ENCODE measurements around the gene B3GALNT2.
"Not testable (repeated sequence)": the region's sequence is repeated elsewhere in the genome, so short reads cannot be mapped to it uniquely, and the experiment has no call there.

Gene B3GALNT2

DNA sequence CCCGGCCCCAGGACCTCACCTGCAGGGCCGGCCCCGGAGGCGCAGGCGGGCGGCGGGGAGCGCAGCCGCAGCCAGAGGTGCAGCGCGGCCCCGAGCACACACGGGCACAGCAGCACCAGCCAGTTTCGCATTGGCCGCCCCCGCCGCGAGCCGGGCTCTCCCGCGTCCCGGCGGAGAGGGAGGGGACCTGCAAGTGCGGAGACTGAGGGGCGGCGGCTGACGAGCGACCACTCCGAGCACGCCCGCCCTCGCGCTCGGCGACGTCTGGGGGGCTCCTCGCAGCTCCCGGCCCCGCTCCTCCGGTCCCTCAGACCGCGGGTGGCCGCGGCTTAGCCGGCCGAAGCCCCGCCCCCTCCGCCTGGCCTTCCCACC, at the start of gene B3GALNT2:
TSS of gene B3GALNT2 (minus strand) at position 331 of the 372 bp plus-strand sequence. CDS start at position 131, 200 bp downstream.
- H3K36me3 ChIP-seq (ENCODE audit: control insufficient read depth, insufficient read depth, low read length) = no peaks in the 10 kb centered on the region

GRCh38 chr1:235553112-235553551, 48.9 kb upstream of the B3GALNT2 start:
- Histone ChIP-seq H3K9me3 (ENCODE audit: control insufficient read depth, low read length) (no peaks in the 10 kb centered on the region), H3K27me3 (ENCODE audit: control insufficient read depth, insufficient read depth, low read length) (no peaks in the 10 kb centered on the region), H3K36me3 (ENCODE audit: control insufficient read depth, insufficient read depth, low read length) (no peaks in the 10 kb centered on the region), H3K4me3 (ENCODE audit: low read length) (no peak overlapping the region), H3K4me1 (ENCODE audit: control insufficient read depth, insufficient read depth, low read length) (no peaks in the 10 kb centered on the region), H3K9ac (ENCODE audit: low read length) (no peak overlapping the region)

More for the DNA sequence above, at the start of gene B3GALNT2:
- H3K4me3 ChIP-seq (ENCODE audit: low read length) = peak within 1 kb of the TSS; percentile 75
- H3K9me3 ChIP-seq (ENCODE audit: control insufficient read depth, low read length) = no peaks in the 10 kb centered on the region
- no peaks in the 10 kb centered on the region for H3K27me3 ChIP-seq (ENCODE audit: control insufficient read depth, insufficient read depth, low read length)
- H3K9ac ChIP-seq (ENCODE audit: low read length) = peak within 1 kb of the TSS; percentile 92
- peaks cover 13% of the 10 kb centered on the region for H3K4me1 ChIP-seq (ENCODE audit: control insufficient read depth, insufficient read depth, low read length)

- Histone ChIP-seq H3K4me3 (ENCODE audit: low read length) (no peak overlapping the region), H3K27me3 (ENCODE audit: control insufficient read depth, insufficient read depth, low read length) (no peaks in the 10 kb centered on the region), H3K9ac (ENCODE audit: low read length) (no peak overlapping the region), H3K4me1 (ENCODE audit: control insufficient read depth, insufficient read depth, low read length) (no peaks in the 10 kb centered on the region), H3K9me3 (ENCODE audit: control insufficient read depth, low read length) (no peaks in the 10 kb centered on the region), H3K36me3 (ENCODE audit: control insufficient read depth, insufficient read depth, low read length) (no peaks in the 10 kb centered on the region)
Measured at GRCh38 chr1:235552146-235552716, 48.0 kb upstream of the B3GALNT2 start.

DNA sequence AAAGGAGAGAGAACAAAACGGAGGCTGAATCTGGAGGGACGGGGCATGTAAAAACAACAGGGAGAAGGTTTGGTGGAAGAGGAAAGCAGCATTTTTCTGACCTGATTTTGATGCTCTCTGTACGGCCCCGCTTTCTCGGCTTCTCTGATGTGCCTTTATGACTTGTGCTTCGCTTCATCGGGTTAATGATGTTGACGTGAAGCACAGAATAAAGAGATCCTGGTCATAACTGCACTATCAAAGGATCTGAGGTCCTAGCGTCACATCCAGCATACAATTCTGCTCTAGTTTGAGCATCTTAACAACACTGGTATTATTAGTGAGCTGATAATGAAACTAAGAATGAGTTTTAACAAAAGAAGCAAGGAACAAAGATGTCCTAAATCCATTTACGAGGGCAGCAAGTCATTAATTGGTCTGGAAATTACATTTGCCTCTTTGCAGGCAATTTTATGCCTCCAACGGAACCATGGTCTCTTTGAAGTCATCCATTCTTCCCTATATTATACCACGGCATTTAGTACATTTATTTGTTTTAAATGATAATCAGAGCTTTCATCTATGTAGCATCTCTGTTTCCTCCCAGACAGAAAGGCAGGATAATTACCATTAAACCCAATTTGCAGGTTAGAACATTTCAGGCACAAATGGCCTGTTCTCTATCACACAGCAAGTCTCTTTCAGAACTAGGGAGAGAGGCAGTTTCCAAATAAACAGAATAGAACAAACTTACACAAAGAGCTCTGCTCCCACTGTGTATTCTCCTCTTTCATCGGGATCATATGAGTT, 45.3 kb upstream of the B3GALNT2 start:
- Histone ChIP-seq H3K9ac (ENCODE audit: low read length) (no peak overlapping the region), H3K4me1 (ENCODE audit: control insufficient read depth, insufficient read depth, low read length) (no peaks in the 10 kb centered on the region), H3K4me3 (ENCODE audit: low read length) (no peak overlapping the region), H3K27me3 (ENCODE audit: control insufficient read depth, insufficient read depth, low read length) (no peaks in the 10 kb centered on the region), H3K36me3 (ENCODE audit: control insufficient read depth, insufficient read depth, low read length) (no peaks in the 10 kb centered on the region), H3K9me3 (ENCODE audit: control insufficient read depth, low read length) (no peaks in the 10 kb centered on the region)

DNA sequence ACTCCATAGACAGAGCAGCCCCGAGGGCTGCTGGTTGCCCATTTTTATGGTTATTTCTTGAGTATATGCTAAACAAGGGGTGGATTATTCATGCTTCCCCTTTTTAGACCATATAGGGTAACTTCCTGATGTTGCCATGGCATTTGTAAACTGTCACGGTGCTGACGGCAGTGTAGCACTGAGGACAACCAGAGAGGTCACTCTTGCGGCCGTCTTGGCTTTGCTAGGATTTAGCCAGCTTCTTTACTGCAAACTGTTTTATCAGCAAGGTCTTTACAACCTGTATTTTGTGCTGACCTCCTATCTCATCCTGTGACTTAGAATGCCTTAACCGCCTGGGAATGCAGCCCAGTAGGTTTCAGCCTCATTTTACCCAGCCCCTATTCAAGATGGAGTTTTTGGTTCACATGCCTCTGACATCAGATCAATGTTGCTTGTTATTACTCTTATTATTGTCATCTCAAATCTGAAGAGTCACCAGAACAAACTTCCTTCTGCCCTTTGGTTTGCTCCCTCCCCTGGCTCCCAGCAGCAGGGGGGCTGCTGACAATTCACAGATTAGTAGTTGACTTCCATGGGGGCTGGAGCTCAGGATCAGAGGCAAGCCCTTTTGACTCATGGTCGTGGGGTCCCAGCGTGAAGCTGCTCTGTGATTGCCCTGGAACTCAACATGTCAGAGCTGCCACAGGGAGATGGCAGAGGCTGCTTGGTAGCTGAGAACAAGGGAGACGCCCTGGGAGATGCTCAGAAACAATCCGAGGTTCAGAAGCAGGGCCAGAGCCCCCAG, 42.3 kb upstream of the B3GALNT2 start:
- H3K9me3 ChIP-seq (ENCODE audit: control insufficient read depth, low read length); H3K4me3 ChIP-seq (ENCODE audit: low read length); H3K27me3 ChIP-seq (ENCODE audit: control insufficient read depth, insufficient read depth, low read length); H3K9ac ChIP-seq (ENCODE audit: low read length); H3K4me1 ChIP-seq (ENCODE audit: control insufficient read depth, insufficient read depth, low read length); H3K36me3 ChIP-seq (ENCODE audit: control insufficient read depth, insufficient read depth, low read length): not testable (repeated sequence)

DNA sequence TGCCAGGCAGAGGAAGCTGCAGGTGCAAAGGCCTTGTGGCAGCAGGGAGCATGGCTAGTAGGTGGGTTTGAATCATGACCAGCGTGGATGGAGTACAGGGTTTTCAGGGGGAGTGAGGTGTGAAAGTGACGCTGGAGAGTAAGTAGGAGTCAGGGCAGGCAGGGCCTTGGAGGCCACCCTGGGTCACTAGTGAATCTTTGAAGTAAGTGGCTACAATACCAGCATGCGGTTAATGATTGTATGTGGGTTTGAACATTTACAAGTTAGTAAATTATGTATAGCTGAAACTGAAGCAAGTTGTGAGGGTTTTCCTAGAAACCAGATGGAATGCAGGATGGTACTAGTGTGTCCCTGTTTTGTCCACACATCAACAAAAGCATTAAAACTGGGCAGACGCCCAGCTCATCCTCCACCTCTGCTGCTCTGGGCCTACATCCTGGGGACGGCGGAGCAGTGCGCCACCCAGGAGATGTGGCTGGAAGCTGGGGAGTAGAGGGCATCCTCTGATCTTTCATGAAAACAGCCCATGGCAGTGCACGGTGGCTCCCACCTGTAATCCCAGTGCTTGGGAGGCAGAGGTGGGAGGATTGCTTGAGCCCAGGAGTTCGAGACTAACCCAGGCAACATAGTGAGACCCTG, 41.2 kb upstream of the B3GALNT2 start:
- Histone ChIP-seq H3K27me3 (ENCODE audit: control insufficient read depth, insufficient read depth, low read length) (no peaks in the 10 kb centered on the region), H3K4me3 (ENCODE audit: low read length) (no peak overlapping the region), H3K9ac (ENCODE audit: low read length) (no peak overlapping the region), H3K4me1 (ENCODE audit: control insufficient read depth, insufficient read depth, low read length) (no peaks in the 10 kb centered on the region), H3K9me3 (ENCODE audit: control insufficient read depth, low read length) (no peaks in the 10 kb centered on the region), H3K36me3 (ENCODE audit: control insufficient read depth, insufficient read depth, low read length) (no peaks in the 10 kb centered on the region)

GRCh38 chr1:235542845-235543244, 38.6 kb upstream of the B3GALNT2 start:
- not testable (repeated sequence) for H3K27me3 ChIP-seq (ENCODE audit: control insufficient read depth, insufficient read depth, low read length); H3K4me1 ChIP-seq (ENCODE audit: control insufficient read depth, insufficient read depth, low read length); H3K4me3 ChIP-seq (ENCODE audit: low read length); H3K9ac ChIP-seq (ENCODE audit: low read length); H3K36me3 ChIP-seq (ENCODE audit: control insufficient read depth, insufficient read depth, low read length); H3K9me3 ChIP-seq (ENCODE audit: control insufficient read depth, low read length)

DNA sequence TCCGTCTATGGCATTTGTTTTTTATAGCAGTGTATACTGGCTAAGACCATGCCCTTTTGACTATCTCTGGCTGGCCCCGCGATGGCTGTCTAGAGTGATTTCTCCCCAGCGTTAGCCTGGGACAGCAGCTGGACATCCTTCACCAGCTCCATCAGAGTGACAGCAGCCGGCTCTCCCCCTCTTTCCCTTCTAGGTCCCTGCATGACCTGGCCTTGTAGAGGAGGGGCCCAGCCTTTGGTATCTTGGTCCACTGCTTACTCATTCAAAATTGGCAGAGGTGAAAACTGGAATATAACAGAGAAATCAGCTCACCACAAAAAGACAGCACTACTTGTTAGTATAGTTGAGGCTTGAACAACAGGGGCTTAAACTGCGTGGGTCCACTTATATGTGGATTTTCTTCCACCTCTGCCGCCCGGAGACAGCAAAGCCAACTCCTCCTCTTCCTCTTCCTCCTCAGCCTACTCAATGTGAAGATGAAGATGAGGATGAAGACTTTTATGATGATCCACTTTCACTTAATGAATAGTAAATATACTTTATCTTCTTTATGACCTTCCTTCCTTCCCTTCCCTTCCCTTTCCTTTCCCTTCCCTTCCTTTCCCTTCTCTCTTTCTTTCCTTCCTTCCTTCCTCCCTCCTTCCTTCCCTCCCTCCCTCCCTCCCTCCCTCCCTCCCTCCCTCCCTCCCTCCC, 29.4 kb upstream of the B3GALNT2 start:
- Histone ChIP-seq H3K4me3 (ENCODE audit: low read length) (no peak overlapping the region), H3K36me3 (ENCODE audit: control insufficient read depth, insufficient read depth, low read length) (no peaks in the 10 kb centered on the region), H3K9me3 (ENCODE audit: control insufficient read depth, low read length) (no peaks in the 10 kb centered on the region), H3K27me3 (ENCODE audit: control insufficient read depth, insufficient read depth, low read length) (no peaks in the 10 kb centered on the region), H3K9ac (ENCODE audit: low read length) (no peak overlapping the region), H3K4me1 (ENCODE audit: control insufficient read depth, insufficient read depth, low read length) (no peaks in the 10 kb centered on the region)

DNA sequence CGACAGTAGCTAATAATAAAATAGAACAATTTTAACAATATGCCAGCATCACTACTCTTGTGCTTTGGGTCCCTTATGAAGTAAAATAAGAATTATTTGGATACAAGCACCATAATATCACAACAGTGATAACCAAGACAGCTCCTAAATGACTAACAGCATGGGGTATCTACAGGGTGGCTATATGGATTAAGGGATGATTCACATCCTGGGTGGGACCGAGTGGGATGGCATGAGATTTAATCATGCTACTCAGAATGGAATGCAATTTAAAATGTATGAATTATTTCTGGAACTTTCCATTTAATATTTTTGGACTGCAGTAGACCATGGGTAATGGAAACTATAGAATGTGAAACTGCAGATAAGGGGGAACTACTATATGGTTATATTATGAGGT, 28.1 kb upstream of the B3GALNT2 start:
- H3K9ac ChIP-seq (ENCODE audit: low read length) = no peak overlapping the region
- H3K4me1 ChIP-seq (ENCODE audit: control insufficient read depth, insufficient read depth, low read length) = no peaks in the 10 kb centered on the region
- H3K36me3 ChIP-seq (ENCODE audit: control insufficient read depth, insufficient read depth, low read length) = no peaks in the 10 kb centered on the region
- H3K27me3 ChIP-seq (ENCODE audit: control insufficient read depth, insufficient read depth, low read length) = no peaks in the 10 kb centered on the region
- H3K9me3 ChIP-seq (ENCODE audit: control insufficient read depth, low read length) = no peaks in the 10 kb centered on the region
- H3K4me3 ChIP-seq (ENCODE audit: low read length) = no peak overlapping the region

DNA sequence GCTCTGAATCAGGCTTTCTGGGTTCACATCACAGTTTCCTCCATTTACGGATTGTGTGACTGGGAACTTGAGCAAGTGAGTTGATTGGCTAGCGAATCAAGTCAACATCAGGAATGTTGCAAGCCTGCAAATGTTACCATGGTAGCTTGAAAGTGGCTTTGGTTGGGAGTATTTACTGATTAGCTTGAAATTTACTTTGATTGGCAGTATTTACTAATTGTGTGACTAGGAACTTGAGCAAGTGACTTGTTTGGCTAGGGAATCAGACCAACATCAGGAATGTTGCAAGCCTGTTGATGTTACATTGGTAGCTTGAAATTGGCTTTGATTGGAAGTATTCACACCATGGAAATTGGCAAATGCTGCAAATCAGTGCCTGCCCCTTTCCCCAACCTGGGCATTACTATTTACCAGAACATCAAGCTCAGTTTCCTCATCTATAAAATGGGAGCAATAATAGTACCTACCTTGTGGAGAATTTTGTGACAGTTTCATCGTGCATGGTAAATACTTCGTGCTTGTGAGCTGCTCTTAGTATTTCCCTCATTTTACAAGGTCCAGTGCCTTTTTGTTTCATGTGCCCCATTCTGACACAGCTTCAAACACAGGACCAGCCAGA, 23.1 kb upstream of the B3GALNT2 start:
- no peaks in the 10 kb centered on the region for H3K4me1 ChIP-seq (ENCODE audit: control insufficient read depth, insufficient read depth, low read length)
- H3K4me3 ChIP-seq (ENCODE audit: low read length) = no peak overlapping the region
- H3K9ac ChIP-seq (ENCODE audit: low read length) = no peak overlapping the region
- H3K36me3 ChIP-seq (ENCODE audit: control insufficient read depth, insufficient read depth, low read length) = no peaks in the 10 kb centered on the region
- H3K9me3 ChIP-seq (ENCODE audit: control insufficient read depth, low read length) = no peaks in the 10 kb centered on the region
- no peaks in the 10 kb centered on the region for H3K27me3 ChIP-seq (ENCODE audit: control insufficient read depth, insufficient read depth, low read length)

- Histone ChIP-seq H3K27me3 (ENCODE audit: control insufficient read depth, insufficient read depth, low read length) (no peaks in the 10 kb centered on the region), H3K4me3 (ENCODE audit: low read length) (no peak overlapping the region), H3K36me3 (ENCODE audit: control insufficient read depth, insufficient read depth, low read length) (no peaks in the 10 kb centered on the region), H3K9ac (ENCODE audit: low read length) (no peak overlapping the region), H3K9me3 (ENCODE audit: control insufficient read depth, low read length) (no peaks in the 10 kb centered on the region), H3K4me1 (ENCODE audit: control insufficient read depth, insufficient read depth, low read length) (no peaks in the 10 kb centered on the region)
Measured at GRCh38 chr1:235525314-235525713, 21.1 kb upstream of the B3GALNT2 start.
